Measurements from ENCODE around the gene VASH1. TPM values are rescaled to one million over a fixed set of nuclear protein-coding genes. Genes with fewer than 3 reads are reported as not detected.

The VASH1 gene
- polyA plus RNA-seq, 2 of the 4 experiments (the other 2 are of a cell fraction): 2.1 to 6.0 TPM

- no peak overlapping the region for H3K4me2 ChIP-seq
- H3K27ac ChIP-seq: no peak overlapping the region
- ChIA-PET POLR2A (no interaction called here), CTCF (interaction anchor here (1.1 kb wide), 1 partner anchor 31 kb away, joined by 3 read pairs; no protein-coding TSS in a partner anchor)
- 0% methylated on average over 1 of the region's 1 CpG for WGBS (ENCODE audit: missing lambda C conversion rate)
- FAIRE-seq: no peak
- H3K4me3 ChIP-seq: no peak overlapping the region
- no peak for DNase-seq (ENCODE audit: low read depth in 1 of 2, low spot score in 1 of 2)
- peaks cover 23% of the 10 kb centered on the region for H3K9me3 ChIP-seq
- no peaks in the 10 kb centered on the region for H3K4me1 ChIP-seq
- no peak for ATAC-seq
- TF ChIP-seq ATOH8 (CRISPR knock-in tag; IDR thresholded peaks at IDR 0.05; ENCODE audit: low read depth): no peak
- no peak for TF ChIP-seq HDAC2 (IDR thresholded peaks at IDR 0.05)
- TF ChIP-seq ZNF302 (CRISPR knock-in tag; IDR thresholded peaks at IDR 0.05): no peak
- no peak for TF ChIP-seq EHF (CRISPR knock-in tag; IDR thresholded peaks at IDR 0.05)
- TF ChIP-seq RAD21 (conservative IDR thresholded peaks at IDR 0.05 in 1 of 2, IDR thresholded peaks at IDR 0.05 in 1 of 2): no peak
- TF ChIP-seq CHD4 (IDR thresholded peaks at IDR 0.05; ENCODE audit: borderline replicate concordance): no peak
- no peak for TF ChIP-seq ZC3H11A (IDR thresholded peaks at IDR 0.05)
- TF ChIP-seq GATA3 (IDR thresholded peaks at IDR 0.05; ENCODE audit: borderline replicate concordance): no peak
- no peak for TF ChIP-seq ZSCAN20 (CRISPR knock-in tag; IDR thresholded peaks at IDR 0.05)
- TF ChIP-seq RFX5 (IDR thresholded peaks at IDR 0.05): no peak
- TF ChIP-seq HMGXB4 (CRISPR knock-in tag; IDR thresholded peaks at IDR 0.05; ENCODE audit: borderline replicate concordance): no peak
- no peak for TF ChIP-seq CEBPB (IDR thresholded peaks at IDR 0.05)
- TF ChIP-seq HOXA7 (CRISPR knock-in tag; IDR thresholded peaks at IDR 0.05): no peak
Observed at GRCh38 chr14:76741074-76741473, 20.2 kb upstream of the VASH1 start.

- Histone ChIP-seq H3K9me3 (peaks cover 23% of the 10 kb centered on the region), H3K27ac (no peak overlapping the region), H3K4me2 (no peak overlapping the region), H3K4me3 (no peak overlapping the region), H3K4me1 (no peaks in the 10 kb centered on the region)
- no peak for TF ChIP-seq HOXA7 (CRISPR knock-in tag; IDR thresholded peaks at IDR 0.05)
- TF ChIP-seq USF2 (IDR thresholded peaks at IDR 0.05): no peak
- TF ChIP-seq SREBF2 (IDR thresholded peaks at IDR 0.05): no peak
- TF ChIP-seq ELK1 (IDR thresholded peaks at IDR 0.05; ENCODE audit: low read depth, low read length): no peak
- no peak for TF ChIP-seq JUN (IDR thresholded peaks at IDR 0.05)
- TF ChIP-seq JUNB (IDR thresholded peaks at IDR 0.05): no peak
- no peak for TF ChIP-seq NPAS2 (CRISPR knock-in tag; IDR thresholded peaks at IDR 0.05; ENCODE audit: borderline replicate concordance)
- TF ChIP-seq HEYL (CRISPR knock-in tag; IDR thresholded peaks at IDR 0.05): no peak
- TF ChIP-seq CHD4 (IDR thresholded peaks at IDR 0.05; ENCODE audit: borderline replicate concordance): no peak
- TF ChIP-seq KDM1A (IDR thresholded peaks at IDR 0.05; ENCODE audit: low read depth): no peak
- no peak for TF ChIP-seq POLR2A (IDR thresholded peaks at IDR 0.05; ENCODE audit: low read length)
- no peak for TF ChIP-seq MAZ (IDR thresholded peaks at IDR 0.05; ENCODE audit: borderline replicate concordance, low read depth, low read length)
- CTCF ChIA-PET: no interaction called here
- DNase-seq (ENCODE audit: low read depth in 1 of 2, low spot score in 1 of 2) (no peak), FAIRE-seq (no peak), ATAC-seq (no peak)
- WGBS (ENCODE audit: missing lambda C conversion rate): 71% methylated on average over 6 of the region's 6 CpGs
- POLR2A ChIA-PET: no interaction called here
Observed at GRCh38 chr14:76742185-76742584, 19.1 kb upstream of the VASH1 start.
